ENCODE measurements around the gene DKK3. TPM values are rescaled to one million over a fixed set of nuclear protein-coding genes. Genes with fewer than 3 reads are reported as not detected.

The DKK3 gene
- total RNA-seq, 4 donors from 2014 or later: 8.7 to 34.1 (median 20.4) TPM

DNA sequence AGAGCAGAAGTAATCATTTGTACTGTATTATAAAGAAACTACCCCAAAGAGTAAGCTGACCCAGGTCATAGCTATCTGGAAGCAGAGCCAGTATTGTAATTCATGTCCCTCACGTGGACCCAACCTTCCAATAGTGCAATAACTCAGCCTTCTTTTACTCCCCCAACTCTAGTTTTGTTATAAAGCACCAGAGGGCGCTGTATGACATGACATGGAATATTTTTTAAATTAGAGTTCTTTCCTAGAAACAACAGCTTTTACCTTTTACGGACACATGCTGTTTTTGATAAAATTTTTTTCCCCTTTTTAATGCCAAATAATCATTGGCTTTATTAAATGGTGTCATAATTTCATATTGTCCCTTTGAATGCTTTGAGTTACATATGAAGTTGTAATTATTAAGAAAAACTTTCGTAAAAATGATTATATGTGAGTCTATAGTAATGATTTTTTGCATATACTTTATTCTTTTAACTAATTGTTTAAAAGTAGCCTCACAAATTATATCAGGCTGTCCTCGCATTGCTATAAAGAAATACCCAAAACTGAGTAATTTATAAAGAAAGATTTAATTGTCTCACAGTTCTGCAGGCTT, 76.9 kb downstream of the DKK3 start:
- TF ChIP-seq CTCF (IDR thresholded peaks at IDR 0.05; ENCODE audit: low read depth): no peak

- no peak for TF ChIP-seq CTCF (IDR thresholded peaks at IDR 0.05; ENCODE audit: low read depth)
Measured at GRCh38 chr11:11929920-11930319, 78.5 kb downstream of the DKK3 start.

GRCh38 chr11:11923828-11924227, 84.6 kb downstream of the DKK3 start:
- TF ChIP-seq CTCF (IDR thresholded peaks at IDR 0.05; ENCODE audit: low read depth): no peak

DNA sequence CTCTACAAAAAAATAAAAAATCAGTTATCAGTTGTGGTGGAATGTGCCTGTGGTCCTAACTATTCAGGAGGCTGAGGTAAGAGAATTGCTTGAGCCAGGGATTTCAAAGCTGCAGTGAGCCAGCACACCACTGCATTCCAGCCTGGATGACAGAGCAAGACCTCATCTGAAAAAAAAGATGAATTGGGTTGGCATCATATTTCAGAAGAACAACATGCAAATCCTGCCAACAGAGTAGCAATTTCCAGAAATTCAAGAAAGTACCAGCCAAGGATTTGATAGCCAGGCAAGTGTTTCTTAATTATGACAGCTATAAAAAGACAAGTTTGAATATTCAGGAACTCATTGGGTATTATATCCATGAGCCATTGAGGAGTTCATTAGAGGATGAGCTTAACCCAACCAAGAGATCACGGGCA, 91.4 kb downstream of the DKK3 start:
- no peak for TF ChIP-seq CTCF (IDR thresholded peaks at IDR 0.05; ENCODE audit: low read depth)

DNA sequence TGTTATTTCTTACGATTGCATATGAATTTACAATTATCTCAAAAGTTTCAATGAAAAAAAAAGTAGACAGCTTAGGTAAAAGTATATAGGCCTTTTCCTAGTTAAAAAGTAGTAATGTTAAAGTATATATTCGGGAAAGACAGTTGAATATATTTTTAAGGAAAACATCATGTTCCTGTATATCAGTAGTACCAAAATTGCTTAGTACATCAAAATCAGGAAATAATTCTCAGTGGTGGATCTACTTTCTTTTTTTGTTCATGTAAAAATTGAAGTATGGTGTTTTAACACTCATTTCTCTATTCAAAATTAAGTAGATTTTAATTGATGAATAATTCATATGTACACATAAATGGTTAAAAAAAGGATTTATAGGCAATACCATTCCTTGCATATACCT, 92.8 kb downstream of the DKK3 start:
- no peak for TF ChIP-seq CTCF (IDR thresholded peaks at IDR 0.05; ENCODE audit: low read depth)

- no peak for TF ChIP-seq CTCF (IDR thresholded peaks at IDR 0.05; ENCODE audit: low read depth)
Measured at GRCh38 chr11:11913395-11913794, 95.0 kb downstream of the DKK3 start.

Other genes with a start within 250 kb of the DKK3 start
- gene USP47, start 166.7 kb downstream of the DKK3 start, total RNA-seq: 100 to 1,000 TPM in 1 of 4 donors, 10 to 100 TPM in 3; 72.7 to 125 (median 86.6) TPM
- gene MICAL2, start 102.0 kb upstream of the DKK3 start, total RNA-seq: 10 to 100 TPM; 11.4 to 28.4 (median 24.8) TPM

All from subcutaneous adipose tissue (tissue), 4 donors.